NCI-H2196 treated with DMSO at 0.1 percent for 48 hours (cell line): ENCODE results near the gene PEX12.
"Not testable (repeated sequence)": the region's sequence is repeated elsewhere in the genome, so short reads cannot be mapped to it uniquely, and the experiment has no call there.

Experiments
- DNase-seq: peaks from one replicate; lab custom pipeline; 2025; ENCODE audit not compliant: unreplicated experiment; lab: John Stamatoyannopoulos, UW

PEX12 gene

GRCh38 chr17:35578929-35579432 lies 610 bp upstream of the PEX12 start:
- DNase-seq: no peak

GRCh38 chr17:35577830-35578196 lies 558 bp downstream of the PEX12 start:
- DNase-seq: no peak

DNA sequence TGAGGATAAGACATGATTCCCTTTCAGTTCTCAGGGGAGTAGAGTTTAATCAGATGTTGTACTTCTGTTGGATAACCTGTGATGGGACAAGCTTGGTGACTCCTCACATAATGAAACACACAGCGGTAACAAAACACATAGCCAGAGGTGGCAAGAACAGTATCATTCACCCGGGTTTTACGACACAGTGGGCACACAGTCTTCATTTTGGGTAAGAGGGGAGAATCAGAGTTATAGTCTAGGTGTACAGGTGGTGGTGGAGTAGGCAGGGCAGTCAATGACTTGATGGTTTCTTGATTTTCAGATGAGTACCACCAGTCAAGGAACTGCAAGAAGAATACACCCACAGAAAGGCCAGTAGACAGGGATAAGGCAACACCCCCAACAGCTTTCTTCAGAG lies 2.6 kb downstream of the PEX12 start:
- no peak for DNase-seq

GRCh38 chr17:35569405-35569804 lies 9.0 kb downstream of the PEX12 start:
- DNase-seq: no peak

DNA sequence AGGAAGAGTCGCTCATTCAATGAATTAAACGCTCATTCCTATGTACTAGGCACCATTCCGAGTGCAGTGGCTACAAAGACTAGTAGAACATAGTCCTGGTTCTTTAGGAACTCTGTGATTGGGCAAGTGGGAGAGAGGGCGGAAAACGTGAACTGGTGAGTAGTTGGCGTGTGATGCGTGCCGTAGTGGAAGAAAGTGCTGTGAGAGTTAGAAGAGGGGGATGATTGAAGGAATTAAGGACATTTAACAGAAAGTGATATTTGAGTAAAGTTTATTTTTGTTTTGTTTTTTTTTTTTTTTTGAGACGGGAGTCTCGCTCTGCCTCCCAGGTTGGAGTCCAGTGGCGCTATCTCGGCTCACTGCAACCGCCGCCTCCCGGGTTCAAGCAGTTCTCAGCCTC lies 9.8 kb downstream of the PEX12 start:
- no peak for DNase-seq

DNA sequence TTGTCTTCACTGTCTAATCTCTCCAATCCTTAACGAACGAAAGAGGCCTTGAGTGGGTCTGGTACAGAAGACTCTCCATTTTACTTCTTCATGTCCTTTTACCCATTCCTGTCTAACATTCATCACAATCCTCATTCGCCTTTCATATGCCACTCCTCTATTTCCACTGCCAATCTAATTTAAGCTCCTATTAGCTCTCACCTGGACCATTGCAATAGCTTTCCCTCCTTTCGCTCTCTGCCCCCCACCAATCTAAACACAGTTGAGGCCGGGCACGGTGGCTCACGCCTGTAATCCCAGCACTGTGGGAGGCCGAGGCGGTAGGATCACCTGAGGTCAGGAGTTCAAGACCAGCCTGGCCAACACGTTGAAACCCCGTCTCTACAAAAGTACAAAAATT lies 11.4 kb downstream of the PEX12 start:
- no peak for DNase-seq

DNA sequence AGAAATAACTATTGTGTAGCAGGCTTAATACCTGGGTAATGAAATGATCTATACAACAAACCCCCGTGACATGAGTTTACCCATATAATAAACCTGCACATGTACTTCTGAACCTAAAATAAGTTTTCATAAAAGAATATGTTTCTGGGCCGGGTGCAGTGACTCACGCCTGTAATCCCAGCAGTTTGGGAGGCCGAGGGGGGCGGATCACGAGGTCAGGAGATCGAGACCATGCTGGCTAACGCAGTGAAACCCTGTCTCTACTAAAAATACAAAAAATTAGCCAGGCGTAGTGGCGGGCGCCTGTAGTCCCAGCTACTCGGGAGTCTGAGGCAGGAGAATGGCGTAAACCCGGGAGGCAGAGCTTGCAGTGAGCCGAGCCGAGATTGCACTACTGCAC lies 15.2 kb downstream of the PEX12 start:
- not testable (repeated sequence) for DNase-seq

- no peak for DNase-seq
Measured at GRCh38 chr17:35560703-35561102, 17.7 kb downstream of the PEX12 start, which contains the start of gene SLFN14. Gene SLFN14, minus strand, starts transcription at chr17:35560819. Its CDS starts 2,757 bp downstream, at chr17:35558062.

GRCh38 chr17:35559495-35560210 lies 18.7 kb downstream of the PEX12 start:
- no peak for DNase-seq

DNA sequence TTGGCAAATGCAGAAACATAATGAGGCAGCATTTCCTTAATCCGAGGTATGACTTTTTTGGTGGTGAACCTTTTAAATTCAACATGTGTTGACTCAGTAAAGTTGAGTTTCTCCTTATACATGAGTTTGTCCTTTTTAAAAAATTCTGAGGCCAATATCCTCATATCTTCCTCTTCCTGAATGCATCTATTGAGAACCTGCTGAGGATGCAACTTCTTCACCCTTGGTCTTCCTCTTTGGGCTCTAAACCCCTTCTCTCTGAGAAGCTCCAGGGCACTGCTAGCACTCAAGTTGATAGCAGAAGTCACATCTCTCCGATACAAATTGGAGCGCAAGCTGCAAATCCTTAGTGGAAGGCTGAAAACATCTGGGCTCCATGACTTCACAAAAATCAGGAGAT lies 21.0 kb downstream of the PEX12 start:
- no peak for DNase-seq

DNA sequence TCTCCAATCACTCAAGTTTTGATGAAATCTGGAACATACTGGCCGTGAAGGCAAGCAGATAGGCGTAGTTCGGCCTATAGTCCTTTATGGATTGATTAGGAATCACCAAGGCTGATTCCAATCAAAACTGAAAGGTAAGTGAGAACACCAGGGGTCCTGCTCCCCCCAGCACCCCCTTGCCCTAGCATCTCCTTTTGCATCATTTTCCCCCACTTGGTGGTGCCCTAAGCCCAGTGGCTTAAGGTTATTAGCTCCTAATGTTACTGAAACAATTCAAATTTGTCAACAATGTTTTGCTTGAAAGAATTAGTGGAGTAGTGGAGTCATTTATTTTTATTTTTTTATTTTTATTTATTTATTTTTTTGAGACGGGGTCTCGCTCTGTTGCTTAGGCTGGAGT lies 22.7 kb downstream of the PEX12 start:
- no peak for DNase-seq

- no peak for DNase-seq
Measured at GRCh38 chr17:35554668-35555067, 23.7 kb downstream of the PEX12 start.

DNA sequence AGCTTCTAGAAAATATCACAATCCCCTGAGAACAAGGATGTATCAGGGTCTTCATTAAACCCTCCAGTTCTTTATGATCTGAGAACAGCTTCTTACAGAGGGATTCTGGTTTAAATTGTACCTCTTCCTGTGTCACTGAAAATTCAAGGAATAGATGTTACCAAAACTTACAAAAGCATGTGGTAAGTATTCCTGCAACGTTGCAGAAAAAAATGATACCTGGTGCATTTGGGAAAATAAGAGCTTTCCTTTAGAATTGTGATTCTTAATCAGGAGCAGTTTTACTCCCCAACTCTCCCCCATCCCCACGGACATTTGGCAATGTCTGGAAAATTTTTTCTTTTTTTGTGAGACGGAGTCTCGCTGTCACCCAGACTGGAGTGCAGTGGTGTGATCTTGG lies 25.1 kb downstream of the PEX12 start:
- DNase-seq: no peak

DNA sequence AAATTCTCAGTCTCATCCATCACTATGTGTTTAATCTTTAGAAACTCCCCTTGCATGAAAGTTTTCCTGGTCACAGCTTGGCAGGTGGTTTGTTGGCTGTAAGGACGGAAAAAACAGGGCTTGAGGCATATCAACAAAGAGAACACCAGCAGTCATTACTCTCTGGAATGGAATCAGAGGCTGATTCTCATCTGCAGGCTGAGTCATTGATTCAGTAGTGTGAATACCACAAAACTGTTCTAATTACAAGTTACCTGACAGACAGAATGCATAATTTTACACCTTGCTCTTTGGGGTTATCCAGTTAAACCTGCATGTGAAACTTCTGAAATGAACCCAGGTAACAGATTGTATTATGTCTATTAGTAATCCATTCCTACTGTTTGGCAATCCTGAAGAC lies 29.4 kb downstream of the PEX12 start:
- no peak for DNase-seq

GRCh38 chr17:35548208-35548810 lies 30.1 kb downstream of the PEX12 start:
- DNase-seq: no peak

GRCh38 chr17:35546487-35546886 lies 31.9 kb downstream of the PEX12 start:
- no peak for DNase-seq

DNA sequence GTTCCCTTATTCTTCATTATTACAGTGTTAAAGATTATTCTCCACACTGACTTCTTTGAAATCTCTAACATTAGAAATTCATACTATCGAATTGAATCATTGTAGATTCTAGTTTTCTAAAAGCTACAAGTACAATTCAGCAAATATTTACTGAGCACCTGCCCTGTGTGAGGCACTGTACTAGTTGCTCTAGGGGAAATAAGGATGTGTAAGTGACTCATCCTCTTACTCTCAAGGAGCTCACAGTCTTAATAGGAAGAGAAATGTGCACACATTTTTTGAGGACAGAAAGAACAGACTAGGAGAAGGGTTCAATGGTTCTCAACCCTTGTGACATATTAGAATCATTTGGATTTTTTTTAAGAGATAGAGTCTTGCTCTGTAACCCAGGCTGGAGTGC lies 33.2 kb downstream of the PEX12 start:
- no peak for DNase-seq

DNA sequence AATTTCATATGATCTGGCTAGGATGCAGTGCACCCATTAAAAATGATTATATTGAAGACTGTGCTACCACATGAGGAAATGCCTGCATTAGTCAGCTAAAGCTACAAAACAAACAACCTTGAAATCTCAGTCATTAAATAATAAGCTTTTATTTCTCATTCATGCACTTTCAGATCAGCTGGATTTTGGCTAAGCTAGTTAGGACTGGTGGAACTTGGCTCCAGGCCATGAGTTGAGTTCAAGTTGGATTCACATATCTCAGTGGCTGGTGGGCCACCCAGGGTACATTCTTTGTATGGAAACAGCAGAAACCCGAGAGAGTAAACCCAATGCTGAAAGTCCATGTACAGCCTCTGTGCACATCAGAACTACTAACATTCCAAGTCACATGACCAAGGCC lies 34.5 kb downstream of the PEX12 start:
- DNase-seq: no peak

DNA sequence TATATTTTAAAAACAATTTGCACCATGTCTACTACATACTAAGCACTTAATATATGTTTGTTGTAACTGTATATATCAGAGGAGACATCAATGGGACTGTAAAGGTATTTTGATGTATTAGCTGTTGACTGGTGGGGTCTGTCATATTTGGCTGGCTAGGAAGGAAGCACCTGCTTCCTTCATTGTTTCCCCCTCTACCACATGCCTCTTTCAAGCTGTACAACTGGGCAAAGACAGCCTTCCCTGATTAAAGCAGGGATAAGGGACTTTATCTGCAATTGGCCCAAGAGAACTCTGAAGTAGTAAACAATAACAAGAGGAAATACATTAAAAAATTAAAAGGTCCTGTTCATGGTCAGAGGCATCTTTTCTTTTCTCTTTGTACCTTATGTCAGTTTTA lies 35.4 kb downstream of the PEX12 start:
- no peak for DNase-seq

DNA sequence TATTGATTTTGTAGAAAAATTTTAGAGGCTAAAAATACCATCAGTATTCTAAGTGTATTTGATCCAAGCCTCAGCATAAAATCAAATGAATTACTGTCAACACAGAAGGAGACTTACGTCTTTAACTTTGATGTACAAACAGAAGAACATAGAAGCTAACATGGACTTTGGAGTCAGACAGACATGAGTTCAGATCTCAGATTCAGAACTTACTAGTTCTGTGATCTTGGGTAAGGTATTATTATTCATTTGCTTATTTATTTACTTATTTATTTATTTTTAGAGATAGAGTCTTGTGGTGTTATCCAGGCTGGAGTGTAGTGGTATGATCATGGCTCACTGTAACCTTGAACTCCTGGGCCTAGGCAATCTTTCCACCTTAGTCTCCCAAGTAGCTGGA lies 36.9 kb downstream of the PEX12 start:
- DNase-seq: no peak

- no peak for DNase-seq
Measured at GRCh38 chr17:35540589-35541404, 37.6 kb downstream of the PEX12 start.

GRCh38 chr17:35539659-35540026 lies 38.7 kb downstream of the PEX12 start:
- no peak for DNase-seq
